GM18909 (cell line): ENCODE results near the gene LYPD3.
"Not testable (repeated sequence)": the region's sequence is repeated elsewhere in the genome, so short reads cannot be mapped to it uniquely, and the experiment has no call there.

Experiments
- ATAC-seq: cut with Tn5 transposase; IDR thresholded peaks from one replicate; pipeline ENCODE4 v1.9.1; 2021; ENCODE audit warnings: mild to moderate bottlenecking; ENCODE audit not compliant: unreplicated experiment, poor library complexity

LYPD3 gene

GRCh38 chr19:43438291-43439031, 26.9 kb downstream of the LYPD3 start:
- no peak for ATAC-seq

GRCh38 chr19:43437712-43438111, 27.7 kb downstream of the LYPD3 start:
- ATAC-seq = no peak

- not testable (repeated sequence) for ATAC-seq
Observed at GRCh38 chr19:43437284-43437683, 28.1 kb downstream of the LYPD3 start.

GRCh38 chr19:43435775-43436174, 29.6 kb downstream of the LYPD3 start:
- ATAC-seq = no peak

- no peak for ATAC-seq
Observed at GRCh38 chr19:43433689-43434088, 31.7 kb downstream of the LYPD3 start.

GRCh38 chr19:43433358-43433673, 32.1 kb downstream of the LYPD3 start:
- ATAC-seq = no peak

GRCh38 chr19:43430976-43431375, 34.4 kb downstream of the LYPD3 start:
- no peak for ATAC-seq

GRCh38 chr19:43430142-43430710, 35.2 kb downstream of the LYPD3 start:
- no peak for ATAC-seq

GRCh38 chr19:43429395-43429794, 36.0 kb downstream of the LYPD3 start:
- ATAC-seq = no peak

GRCh38 chr19:43425567-43426392, 39.6 kb downstream of the LYPD3 start:
- no peak for ATAC-seq

GRCh38 chr19:43423779-43424178, 41.6 kb downstream of the LYPD3 start:
- no peak for ATAC-seq

- ATAC-seq = no peak
Observed at GRCh38 chr19:43422689-43423066, 42.7 kb downstream of the LYPD3 start.

- ATAC-seq = no peak
Observed at GRCh38 chr19:43422000-43422688, 43.3 kb downstream of the LYPD3 start.

GRCh38 chr19:43420954-43421353, 44.5 kb downstream of the LYPD3 start:
- no peak for ATAC-seq

GRCh38 chr19:43416951-43417623, 48.3 kb downstream of the LYPD3 start:
- no peak for ATAC-seq

- ATAC-seq = no peak
Observed at GRCh38 chr19:43414554-43414953, 50.9 kb downstream of the LYPD3 start, which contains the start of gene TEX101. Gene TEX101 (plus strand): TSS chr19:43414890. CDS start chr19:43415920, 1,030 bp downstream.

GRCh38 chr19:43412441-43412840, 53.0 kb downstream of the LYPD3 start:
- no peak for ATAC-seq
